ENCODE data around the gene KIAA1549. TPM values are rescaled to one million over a fixed set of nuclear protein-coding genes. Genes with fewer than 3 reads are reported as not detected.

Gene KIAA1549
- total and polyA plus RNA-seq, 9 donors = 1.2 to 5.0 (median 3.6) TPM

GRCh38 chr7:138833596-138833995 is 147.6 kb downstream of the KIAA1549 start:
- no peaks in the 10 kb centered on the region for H3K4me1 ChIP-seq (ENCODE audit: insufficient read depth)
- intact Hi-C loops (cut with DNase I) = no loop called here
- H3K9me3 ChIP-seq = no peaks in the 10 kb centered on the region

GRCh38 chr7:138832966-138833365 is 148.2 kb downstream of the KIAA1549 start:
- Histone ChIP-seq H3K9me3 (no peaks in the 10 kb centered on the region), H3K36me3 (no peaks in the 10 kb centered on the region), H3K27me3 (no peaks in the 10 kb centered on the region), H3K4me3 (no peak overlapping the region), H3K27ac (no peak overlapping the region), H3K4me1 (ENCODE audit: insufficient read depth) (no peaks in the 10 kb centered on the region)
- TF ChIP-seq POLR2A (IDR thresholded peaks at IDR 0.05) = no peak
- TF ChIP-seq EP300 (IDR thresholded peaks at IDR 0.05) = no peak
- TF ChIP-seq CTCF (IDR thresholded peaks at IDR 0.05) = no peak
- WGBS, 3 donors = 87 to 91% (median 90%) methylated on average over 10 of the region's 10 CpGs
- no peak for DNase-seq
- intact Hi-C loops (cut with DNase I) = no loop called here

More at GRCh38 chr7:138833596-138833995, 147.6 kb downstream of the KIAA1549 start:
- no peak overlapping the region for H3K27ac ChIP-seq
- WGBS, 3 donors = 53 to 60% (median 55%) methylated on average over 5 of the region's 5 CpGs
- H3K27me3 ChIP-seq = no peaks in the 10 kb centered on the region
- no peaks in the 10 kb centered on the region for H3K36me3 ChIP-seq
- TF ChIP-seq POLR2A (IDR thresholded peaks at IDR 0.05) (no peak), EP300 (IDR thresholded peaks at IDR 0.05) (no peak), CTCF (IDR thresholded peaks at IDR 0.05) (no peak)
- no peak for DNase-seq
- no peak overlapping the region for H3K4me3 ChIP-seq

GRCh38 chr7:138829335-138829734 is 151.9 kb downstream of the KIAA1549 start:
- no peak for TF ChIP-seq EP300 (IDR thresholded peaks at IDR 0.05)
- TF ChIP-seq CTCF (IDR thresholded peaks at IDR 0.05) = no peak

GRCh38 chr7:138828302-138828701 is 152.9 kb downstream of the KIAA1549 start:
- Histone ChIP-seq H3K36me3 (no peaks in the 10 kb centered on the region), H3K27me3 (no peaks in the 10 kb centered on the region), H3K4me1 (ENCODE audit: insufficient read depth) (no peaks in the 10 kb centered on the region), H3K9me3 (no peaks in the 10 kb centered on the region), H3K27ac (no peak overlapping the region), H3K4me3 (no peak overlapping the region)
- TF ChIP-seq POLR2A (IDR thresholded peaks at IDR 0.05) (no peak), CTCF (IDR thresholded peaks at IDR 0.05) (no peak), EP300 (IDR thresholded peaks at IDR 0.05) (no peak)
- DNase-seq = no peak
- intact Hi-C loops (cut with DNase I) = no loop called here
- WGBS, 3 donors = 74 to 83% (median 78%) methylated on average over 2 of the region's 2 CpGs

More at GRCh38 chr7:138829335-138829734, 151.9 kb downstream of the KIAA1549 start:
- no peak overlapping the region for H3K4me3 ChIP-seq
- DNase-seq = no peak
- no peak overlapping the region for H3K27ac ChIP-seq
- no peaks in the 10 kb centered on the region for H3K4me1 ChIP-seq (ENCODE audit: insufficient read depth)
- intact Hi-C loops (cut with DNase I) = no loop called here
- no peaks in the 10 kb centered on the region for H3K27me3 ChIP-seq
- no peaks in the 10 kb centered on the region for H3K36me3 ChIP-seq
- H3K9me3 ChIP-seq = no peaks in the 10 kb centered on the region
- 87 to 95% (median 90%) methylated on average over 11 of the region's 11 CpGs for WGBS, 3 donors

All from ovary (tissue), 9 donors.